ENCODE data around the gene FBXO38.

- no peak for TF ChIP-seq POLR2AphosphoS5 (IDR thresholded peaks at IDR 0.05; ENCODE audit: low read depth, low read length)
- no peak for TF ChIP-seq TAF1 (IDR thresholded peaks at IDR 0.05; ENCODE audit: low read depth, low read length)
- TF ChIP-seq SPI1 (IDR thresholded peaks at IDR 0.05; ENCODE audit: low read depth, low read length) = no peak
Observed at GRCh38 chr5:148418511-148418910, 34.8 kb downstream of the FBXO38 start.
